ENCODE measurements around the gene NRP2.

Gene NRP2

DNA sequence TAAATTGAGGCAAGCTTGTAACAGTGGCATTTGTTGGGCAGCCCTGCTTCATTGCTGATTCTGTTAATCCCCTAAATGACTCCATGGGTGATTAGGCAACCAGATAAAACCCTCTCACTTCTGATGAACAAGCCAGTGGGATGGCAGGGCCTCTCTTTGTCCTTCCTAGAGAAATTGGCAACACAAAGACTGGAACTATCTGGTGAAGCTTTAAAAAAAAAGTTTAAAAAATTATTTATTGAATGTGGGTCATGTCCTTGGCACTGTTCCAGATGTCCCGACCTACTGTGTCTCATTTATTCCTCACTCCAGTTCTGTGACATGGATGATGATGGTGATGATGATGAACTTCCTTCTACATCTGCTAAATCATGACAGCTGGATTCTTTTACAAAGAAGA is 30.8 kb downstream of the NRP2 start:
- DNase-seq = no peak

DNA sequence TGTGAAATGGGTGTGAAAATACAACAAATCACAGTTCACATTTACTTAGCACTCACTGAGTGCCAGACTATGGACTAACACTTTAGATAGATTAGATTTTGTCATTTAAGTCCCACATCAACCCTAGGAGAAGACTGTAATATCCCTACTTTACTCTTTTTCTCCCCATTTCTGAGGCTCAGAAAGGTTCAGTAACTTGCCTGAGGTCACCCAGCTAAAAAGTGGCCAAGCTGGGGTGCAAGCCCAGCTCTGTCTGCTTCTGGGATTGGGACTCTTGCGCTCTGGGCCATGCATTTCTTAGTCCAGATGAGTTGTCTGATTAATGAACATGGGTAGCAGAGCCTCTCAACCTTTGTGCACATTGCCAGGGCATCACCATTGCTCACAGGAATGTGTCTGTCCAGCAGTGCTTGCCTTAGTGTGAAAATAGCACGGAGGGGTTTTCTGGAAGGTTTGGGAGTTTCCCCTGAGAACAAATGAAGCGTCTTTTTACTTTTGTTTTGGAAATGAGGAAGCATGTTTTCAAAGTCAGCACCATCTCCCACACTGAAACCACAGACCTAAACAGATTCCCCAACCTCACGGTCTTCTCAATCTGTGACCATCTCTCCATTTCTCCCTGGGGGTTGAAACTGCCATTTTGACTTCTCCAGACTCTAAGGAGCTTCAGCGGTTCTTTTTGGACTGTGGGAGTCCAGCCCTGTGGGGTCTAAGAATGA is 31.9 kb downstream of the NRP2 start:
- DNase-seq = no peak

DNA sequence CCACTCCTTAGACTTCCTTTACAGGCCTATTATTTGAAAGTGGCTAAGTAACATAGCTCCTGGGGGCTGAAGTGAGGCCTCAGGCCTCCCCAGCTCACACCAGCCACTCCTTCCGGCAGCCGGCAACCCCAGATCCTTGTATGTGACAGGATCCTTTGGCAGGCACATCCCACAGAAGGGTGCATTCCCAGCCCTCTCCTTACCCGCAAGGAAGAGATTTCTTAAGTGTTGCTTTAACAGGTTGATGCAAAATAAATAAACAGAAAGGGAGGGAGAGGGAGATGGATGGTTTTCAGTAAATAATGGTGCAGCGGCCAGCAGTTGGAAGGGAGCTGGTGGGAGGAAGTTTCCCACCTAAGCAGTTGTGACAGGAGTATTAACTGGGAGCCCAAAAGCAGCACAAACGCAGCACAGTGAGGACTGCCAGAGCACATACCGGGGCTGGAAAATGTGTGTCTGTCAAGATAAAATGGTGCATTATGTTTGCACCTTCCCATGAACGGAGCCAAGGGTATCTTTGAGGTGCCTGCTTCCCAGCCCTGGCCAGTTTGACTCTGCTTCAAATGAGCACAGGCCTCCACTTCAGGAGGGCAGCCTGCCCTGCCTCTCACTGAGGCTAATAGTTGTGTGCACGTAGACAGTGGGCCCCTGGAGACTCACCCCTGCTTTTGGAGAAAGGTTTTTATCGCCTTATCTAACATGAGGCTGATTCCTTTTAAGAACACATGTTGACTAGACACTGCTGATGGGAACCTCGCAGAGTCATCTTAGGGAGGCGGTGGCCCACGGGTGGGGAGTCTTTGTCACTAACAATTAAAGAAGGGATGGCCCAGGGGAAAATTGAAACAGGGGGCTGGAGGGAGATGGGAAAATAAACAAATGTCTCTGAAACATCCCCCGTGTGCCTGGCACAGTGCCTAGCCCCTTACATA is 32.8 kb downstream of the NRP2 start:
- DNase-seq = no peak

DNA sequence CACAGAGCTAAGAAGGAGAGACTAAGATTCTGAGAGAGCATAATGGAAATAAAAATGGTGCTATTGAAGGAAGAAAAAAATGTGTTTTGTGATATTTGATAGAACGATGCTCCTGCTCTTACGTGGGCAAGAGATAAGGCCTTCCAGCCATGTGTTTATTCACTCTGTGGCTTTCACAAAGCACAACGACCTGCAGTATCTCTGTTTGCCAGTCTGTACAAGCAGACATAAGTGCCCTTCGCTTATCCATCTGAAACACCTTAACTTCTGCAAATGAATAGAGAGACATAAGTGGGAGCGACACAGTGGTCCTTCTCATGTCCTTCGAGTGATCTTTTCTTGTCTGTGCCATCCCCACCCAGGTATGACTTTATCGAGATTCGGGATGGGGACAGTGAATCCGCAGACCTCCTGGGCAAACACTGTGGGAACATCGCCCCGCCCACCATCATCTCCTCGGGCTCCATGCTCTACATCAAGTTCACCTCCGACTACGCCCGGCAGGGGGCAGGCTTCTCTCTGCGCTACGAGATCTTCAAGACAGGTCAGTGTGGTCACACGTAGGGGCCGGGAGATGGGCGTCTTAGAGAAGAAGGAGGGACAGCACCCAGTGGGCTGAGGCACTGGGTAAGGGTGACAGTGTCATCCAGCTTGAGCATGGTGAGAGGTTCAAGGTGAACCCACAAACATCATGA is 33.7 kb downstream of the NRP2 start:
- DNase-seq = peak; percentile 21

DNA sequence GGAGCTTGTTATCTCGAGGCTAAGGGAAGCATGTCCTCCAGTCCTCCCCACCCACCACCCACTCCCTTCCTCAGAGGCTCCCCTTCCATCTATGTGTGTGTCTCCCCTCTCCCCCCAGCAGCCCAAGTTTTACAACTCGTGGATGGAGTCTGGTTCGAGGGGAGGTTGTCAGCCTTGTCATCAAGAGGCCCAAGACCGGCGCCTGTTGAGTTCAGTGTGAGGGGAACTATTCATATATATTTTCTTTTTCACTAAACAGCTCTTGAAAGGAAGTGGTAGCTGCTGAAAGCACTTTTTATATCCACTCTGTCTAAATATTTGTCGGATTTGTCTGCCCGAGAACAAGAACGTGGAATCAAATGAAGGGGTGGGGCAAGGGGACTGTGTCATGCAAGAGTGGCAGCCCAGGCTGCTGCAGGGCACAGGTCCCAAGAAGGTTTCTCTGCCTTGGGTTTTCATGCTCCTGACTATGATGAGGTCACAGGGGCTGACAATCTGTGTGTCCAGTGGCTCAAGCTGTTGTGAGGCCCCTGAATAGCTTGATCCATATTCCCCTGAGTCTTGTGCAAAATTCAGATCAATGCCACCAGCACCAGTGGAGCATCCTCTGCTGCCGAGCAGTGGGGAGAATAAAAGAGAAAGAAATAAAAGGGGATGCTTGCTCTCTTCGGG is 35.0 kb downstream of the NRP2 start:
- DNase-seq = peak; percentile 23

DNA sequence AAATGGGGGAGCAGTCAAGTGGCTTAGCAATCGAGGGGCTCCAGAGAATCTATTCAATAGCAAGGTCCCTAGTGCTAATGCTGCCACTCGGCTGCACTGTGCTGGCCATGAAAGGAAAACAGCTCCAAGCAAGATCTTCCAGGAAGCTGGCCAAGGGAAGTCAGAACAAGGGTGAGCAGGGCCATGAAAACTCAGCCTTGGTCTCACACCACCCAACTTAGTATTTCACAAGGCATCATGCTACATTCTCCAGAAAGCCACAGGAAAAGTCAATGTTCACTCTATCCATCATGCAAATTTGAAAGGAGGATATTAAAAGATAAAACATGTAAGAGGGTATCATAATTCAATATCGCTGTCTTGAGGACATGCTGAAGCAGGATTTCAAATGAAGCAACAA is 35.7 kb downstream of the NRP2 start:
- DNase-seq = no peak

DNA sequence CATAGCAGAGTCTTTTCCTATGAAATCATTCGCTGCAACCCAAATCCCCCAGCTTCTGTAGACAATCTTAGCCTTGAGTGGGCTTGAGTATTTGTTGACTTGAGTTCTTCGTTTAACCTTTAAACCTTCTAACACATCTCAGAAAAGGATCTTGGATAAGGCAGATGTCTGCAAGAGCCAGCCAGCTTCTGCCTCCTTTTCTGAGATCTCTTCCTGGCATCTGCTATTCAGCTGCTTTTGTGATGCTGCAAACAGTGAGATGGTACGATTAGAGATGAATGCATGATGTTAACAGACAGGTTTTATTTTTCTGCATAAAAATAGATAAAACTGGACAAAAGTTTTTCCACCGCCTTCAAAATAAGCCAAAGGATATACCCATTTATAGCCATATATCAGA is 37.5 kb downstream of the NRP2 start:
- DNase-seq = no peak

DNA sequence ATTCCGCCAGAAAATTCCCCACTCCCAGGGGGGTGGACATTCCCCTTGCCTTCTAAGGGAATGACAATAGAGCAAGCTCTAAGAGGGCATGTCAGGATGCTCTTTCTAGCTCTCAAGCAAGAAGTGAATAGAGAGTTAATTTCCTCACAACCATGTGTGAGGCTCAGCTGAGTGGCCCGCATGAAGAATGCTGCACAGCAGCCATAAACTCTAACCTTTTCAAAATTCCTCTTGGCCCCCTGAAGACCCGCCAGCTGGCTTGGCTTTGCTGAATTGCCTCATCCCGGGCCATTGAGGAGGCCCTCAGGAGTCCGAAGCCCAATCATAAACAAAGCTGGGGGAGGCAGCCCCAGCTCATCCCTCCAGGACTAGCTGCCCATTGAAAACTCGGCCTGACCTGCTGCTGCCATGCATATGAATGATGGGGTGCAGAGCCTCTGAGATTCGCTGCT is 38.2 kb downstream of the NRP2 start:
- DNase-seq = no peak

DNA sequence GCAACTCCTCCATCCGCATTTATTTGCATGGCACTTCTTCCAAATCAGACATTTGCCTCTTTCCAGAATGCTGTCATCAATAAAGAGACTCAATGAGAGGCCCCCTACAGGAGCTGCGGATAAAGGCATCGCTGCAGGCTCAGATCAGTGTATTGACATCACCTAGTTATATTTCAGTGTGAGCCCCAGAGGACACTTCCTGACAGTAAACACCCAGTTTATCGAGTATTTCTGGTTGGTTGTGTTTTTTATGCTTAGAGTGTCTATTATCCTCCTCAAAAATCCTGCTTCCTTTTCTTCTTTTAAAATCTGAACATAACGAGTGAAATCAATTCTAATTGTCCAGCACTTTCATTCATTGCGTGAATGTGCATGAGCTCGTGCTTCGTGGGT is 38.8 kb downstream of the NRP2 start:
- DNase-seq = peak; percentile 30

DNA sequence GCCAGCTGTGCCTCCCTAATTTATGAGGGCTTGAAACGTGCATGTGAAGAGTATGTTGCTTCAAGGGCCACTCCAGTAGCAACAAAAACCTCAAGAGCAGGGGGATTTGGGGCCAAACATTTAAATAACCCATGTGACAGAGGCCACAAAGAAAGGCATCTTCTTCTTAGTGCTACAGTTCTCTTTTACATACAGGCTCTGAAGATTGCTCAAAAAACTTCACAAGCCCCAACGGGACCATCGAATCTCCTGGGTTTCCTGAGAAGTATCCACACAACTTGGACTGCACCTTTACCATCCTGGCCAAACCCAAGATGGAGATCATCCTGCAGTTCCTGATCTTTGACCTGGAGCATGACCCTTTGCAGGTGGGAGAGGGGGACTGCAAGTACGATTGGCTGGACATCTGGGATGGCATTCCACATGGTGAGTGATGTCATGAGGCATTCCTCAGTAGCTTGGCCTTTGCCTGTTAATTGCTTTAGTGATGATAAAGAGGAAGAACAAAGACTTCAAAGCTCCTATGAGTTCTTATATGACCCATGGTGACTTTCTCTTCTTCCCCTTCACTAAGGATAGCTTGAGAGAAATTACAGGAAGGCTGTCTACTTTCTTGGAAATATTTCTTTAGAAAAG is 40.1 kb downstream of the NRP2 start:
- no peak for DNase-seq

DNA sequence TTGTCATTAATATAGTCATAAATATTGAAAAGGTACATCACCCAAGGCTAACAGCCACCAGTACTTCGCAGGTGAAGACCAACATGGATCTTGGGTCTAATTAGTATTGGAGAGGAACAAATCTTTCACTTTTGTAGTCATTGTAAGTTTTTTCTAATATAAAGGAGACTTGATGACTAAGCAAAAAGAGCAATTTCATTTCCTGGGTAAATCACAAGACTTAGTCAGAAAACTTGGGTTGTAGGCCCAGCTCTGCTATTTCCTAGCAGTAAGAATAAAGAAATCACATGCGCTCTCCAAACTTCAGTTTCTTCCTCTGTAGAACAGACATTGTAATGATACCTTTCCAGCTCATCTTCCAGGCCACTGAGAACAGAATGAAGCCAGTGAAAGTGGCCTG is 40.9 kb downstream of the NRP2 start:
- DNase-seq = no peak

DNA sequence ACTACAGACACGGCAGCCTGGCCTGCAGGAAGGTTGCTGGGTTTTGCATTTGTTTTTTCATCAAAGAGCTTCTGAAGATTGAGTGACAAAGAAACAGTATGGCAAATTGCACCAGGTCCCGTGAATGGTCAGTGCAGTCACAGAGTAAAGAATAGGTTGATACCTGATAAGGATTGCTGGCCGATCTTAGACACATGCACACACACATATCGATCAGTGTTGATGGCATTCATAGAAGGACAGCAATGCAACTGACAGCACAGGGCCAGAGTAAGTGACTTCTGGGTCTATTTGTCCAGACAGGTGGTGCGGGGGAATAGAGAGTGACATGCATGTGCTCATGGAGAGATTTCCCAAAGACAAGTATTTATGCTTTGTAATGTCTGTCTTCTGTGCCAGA is 42.8 kb downstream of the NRP2 start:
- no peak for DNase-seq

DNA sequence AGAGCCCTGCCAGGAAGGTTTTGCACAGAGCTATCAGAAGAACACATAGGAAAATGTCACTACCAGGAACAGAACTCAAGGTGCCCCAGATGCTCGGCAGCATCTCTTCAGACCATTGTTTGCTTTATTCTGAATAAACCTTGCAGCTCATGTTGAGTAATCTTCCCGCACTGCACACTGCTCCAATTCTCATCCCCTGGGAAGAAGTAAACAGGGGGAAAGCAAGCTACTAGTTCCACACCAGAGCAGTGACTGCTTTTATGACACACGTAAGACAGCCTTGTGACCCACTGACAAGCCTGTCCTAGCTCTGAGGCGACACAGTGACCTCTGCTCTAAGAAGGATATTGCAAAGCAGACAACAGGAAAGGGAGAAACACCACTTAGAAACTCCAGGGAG is 44.2 kb downstream of the NRP2 start:
- DNase-seq = no peak

DNA sequence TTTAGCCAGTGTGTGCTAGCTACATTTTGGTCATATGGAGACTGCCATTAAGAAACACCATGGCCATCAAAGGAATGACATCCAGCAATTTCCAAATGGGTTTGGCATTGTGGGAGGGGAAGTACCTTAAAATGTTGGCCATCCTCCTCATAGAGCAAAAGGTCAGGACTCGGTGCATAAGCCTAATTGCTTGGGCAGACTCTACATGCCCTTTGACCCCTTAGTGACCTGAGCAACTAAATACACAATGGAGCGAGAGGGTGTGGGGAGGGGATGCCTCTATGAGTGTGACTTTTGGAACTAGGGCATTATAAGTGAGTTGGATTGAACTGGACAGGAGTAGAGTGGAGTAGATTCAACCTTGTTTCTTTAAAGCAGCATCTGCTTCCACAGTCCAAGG is 44.9 kb downstream of the NRP2 start:
- no peak for DNase-seq

DNA sequence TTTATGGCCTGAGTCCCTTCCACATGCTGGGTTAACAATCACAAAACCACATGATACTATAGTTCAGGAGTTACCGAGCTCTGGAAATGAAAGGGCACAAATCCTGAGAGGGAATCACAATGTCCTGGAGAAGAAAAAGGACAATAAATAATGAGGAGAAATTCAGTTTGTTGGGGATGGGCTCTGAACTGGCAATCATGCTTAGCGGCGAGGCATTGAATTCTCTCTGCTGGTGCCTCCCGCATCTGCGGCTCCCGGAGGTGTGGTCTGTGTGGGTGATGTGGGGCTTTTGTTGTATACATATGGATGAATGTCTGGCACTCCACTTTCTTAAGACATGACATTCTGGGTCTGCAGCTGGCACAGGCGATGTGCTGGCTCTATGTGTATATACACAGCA is 46.1 kb downstream of the NRP2 start:
- DNase-seq = no peak

DNA sequence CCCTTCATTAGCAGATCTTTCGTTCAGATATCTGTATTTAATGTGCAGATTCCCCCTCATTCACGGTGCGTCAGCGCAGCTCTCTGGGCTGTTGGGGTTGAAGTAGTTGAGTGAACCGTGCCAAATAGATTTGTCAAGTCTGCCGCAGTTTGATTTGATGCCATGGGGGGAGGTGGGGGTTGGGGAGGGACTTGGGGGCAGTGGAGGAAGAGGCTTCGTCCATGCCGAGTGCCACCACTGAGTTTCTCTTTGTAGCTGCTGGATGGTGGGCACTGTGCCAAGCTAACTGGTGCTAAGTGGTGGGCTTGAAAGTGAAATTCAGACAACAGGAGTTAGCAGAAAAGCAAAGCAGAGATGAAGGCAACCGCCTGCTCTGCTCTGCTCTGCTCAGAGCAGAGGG is 47.9 kb downstream of the NRP2 start:
- no peak for DNase-seq

DNA sequence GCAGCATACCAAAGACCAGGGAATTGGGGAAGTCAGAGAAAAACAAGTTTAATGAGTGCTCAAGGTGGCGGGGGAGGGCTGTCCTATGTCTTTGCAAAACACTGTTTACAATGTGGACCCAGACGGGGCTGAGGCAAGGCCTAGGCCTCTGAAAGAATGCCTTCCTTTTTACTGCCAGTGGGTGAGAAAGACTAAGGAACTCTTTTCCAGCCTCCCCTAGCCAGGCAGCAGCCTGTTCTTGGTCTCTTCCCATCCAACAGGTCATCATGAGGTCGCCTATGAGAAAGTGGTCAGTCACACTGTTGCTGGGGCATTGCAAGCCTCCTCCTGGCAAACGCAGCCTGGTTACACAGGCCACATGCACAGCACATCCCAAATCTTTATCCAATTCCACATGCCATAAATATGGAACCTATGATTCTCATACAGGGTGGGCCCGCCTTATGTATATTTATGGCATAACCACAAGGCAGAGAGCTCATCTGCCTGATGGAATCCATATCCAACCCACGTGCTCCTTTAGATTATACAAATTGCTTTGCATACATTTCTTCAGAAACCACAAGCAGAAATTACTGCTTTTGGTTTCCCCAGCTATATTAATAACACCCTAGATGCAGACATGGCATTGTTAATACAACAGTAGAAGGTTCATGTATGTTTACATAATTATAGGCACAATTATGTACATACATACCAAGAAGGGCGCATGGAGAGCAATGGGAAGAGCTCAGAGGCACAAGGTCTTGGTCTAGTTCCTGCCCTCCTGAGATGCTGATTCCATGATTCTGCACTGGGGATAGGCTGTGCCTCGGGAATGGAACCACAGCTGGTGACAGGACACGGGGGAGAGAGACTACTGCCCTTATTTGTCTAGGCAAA is 48.6 kb downstream of the NRP2 start:
- no peak for DNase-seq

DNA sequence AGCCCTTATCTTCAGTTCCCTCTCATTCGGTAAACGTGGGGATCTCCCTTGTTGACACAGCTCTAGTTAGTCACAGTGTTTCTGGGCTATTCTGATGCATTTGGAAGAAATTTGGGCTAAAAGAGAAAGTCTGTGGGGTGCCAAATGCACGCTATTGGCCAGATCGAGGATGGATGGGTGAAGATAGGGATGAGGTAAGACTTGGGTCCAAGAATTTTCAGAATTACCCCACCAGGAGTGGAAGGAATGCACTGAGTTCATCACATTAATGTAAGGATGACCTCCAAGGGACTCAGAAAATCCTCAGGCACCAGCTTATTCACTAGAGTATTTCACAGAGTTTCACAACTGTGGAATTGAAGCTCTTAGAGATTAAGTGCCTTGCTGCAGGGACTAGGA is 49.3 kb downstream of the NRP2 start:
- DNase-seq = no peak

DNA sequence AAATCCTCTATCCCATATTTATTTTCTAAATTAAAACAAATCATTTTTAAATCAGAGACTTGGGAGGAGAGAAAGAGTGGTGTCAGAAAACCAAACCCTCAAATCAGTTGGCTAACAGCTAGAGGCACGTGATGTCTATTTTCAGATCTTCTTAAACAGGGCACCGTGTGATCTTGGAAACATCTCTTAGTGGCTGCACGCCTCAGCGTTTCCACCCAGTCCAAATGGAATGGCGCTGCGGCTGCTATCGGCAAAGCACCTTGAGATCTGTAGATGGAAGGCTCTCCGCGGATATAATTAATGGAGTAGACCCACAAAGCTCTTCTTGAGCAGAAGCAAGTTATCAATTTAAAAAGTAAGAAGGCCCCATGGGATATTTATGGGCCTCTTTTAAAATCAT is 50.0 kb downstream of the NRP2 start:
- DNase-seq = no peak

DNA sequence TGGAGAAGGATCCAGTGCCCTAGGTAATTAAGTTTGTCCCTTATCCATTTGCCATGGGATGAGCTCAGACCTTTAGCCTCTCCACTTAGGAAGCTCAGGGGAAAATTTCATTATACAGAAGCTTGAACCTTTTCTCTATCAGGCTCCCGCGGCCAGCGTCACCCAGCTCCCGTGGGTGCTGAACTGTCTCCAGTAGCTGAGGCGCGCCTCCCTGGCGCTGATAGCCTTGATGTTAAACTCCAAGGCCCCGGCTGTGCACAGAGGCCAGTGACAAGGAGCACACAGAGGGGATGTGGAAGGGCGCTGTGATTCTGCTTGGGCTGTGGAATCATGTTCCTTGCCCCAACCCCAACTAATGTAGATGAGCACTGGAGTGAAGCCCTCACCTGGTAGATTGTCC is 50.8 kb downstream of the NRP2 start:
- no peak for DNase-seq

DNA sequence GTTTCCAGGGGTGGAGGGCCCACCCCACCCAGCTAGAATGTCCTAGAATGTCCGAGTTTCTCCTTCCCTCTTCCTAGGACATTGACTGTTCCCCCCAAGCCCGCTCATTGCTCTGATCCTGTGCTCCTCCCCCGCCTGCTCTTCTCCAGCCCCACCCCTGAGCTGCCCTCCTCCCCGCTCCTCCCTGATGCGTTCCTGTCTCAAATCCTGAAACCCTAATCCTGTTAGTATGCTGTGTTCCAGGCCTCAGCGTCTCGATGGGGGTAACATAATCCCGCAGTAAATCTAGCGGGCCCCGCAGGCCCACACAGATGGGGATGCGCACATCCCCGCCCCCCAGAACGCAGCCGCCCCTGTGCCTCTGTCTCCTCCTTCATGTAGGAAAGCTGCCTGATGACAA is 51.3 kb downstream of the NRP2 start:
- no peak for DNase-seq

All from NCI-H510A treated with DMSO at 0.1 percent for 48 hours (cell line).